Muscle of leg (tissue), 11 donors: ENCODE results near the gene FNDC3B. TPM values are rescaled to one million over a fixed set of nuclear protein-coding genes. Genes with fewer than 3 reads are reported as not detected.

ENCODE experiments used
- DNase-seq: peaks from one replicate; pipeline ENCODE4 v3.0.0; 2013
- H3K27ac ChIP-seq: one replicate; pipeline ENCODE4 v1.5.1; 2013; ENCODE audit warnings: mild to moderate bottlenecking, low read length, control low read depth
- H3K27me3 ChIP-seq: one replicate; pipeline ENCODE4 v1.6.1; 2013; ENCODE audit warnings: low read length; ENCODE audit not compliant: control insufficient read depth, insufficient read depth
- H3K36me3 ChIP-seq: one replicate; pipeline ENCODE4 v1.6.1; 2013; ENCODE audit warnings: low read length; ENCODE audit not compliant: control insufficient read depth, insufficient read depth
- H3K4me1 ChIP-seq: one replicate; pipeline ENCODE4 v1.6.1; 2013; ENCODE audit warnings: low read length; ENCODE audit not compliant: control insufficient read depth, insufficient read depth
- H3K4me3 ChIP-seq: one replicate; pipeline ENCODE4 v1.5.1; 2013; ENCODE audit warnings: low read length, control low read depth
- H3K9me3 ChIP-seq: replicated peaks from 2 replicates; pipeline ENCODE4 v1.6.1; 2013; ENCODE audit warnings: low read depth, low read length; ENCODE audit not compliant: control insufficient read depth
- WGBS: methylation state at CpG from one replicate; pipeline ENCODE4 v1.1.5; 2013; ENCODE audit warnings: missing lambda C conversion rate; ENCODE audit not compliant: insufficient coverage; 5-methylcytosine and 5-hydroxymethylcytosine counted together
- polyA plus RNA-seq, 8 donors: library from polyadenylated mRNA; unstranded; fragments of 120-200 nt; gene quantifications; one replicate each; pipeline versions ENCODE4 v1.2.1 to v1.2.3, GENCODE V29; 2013; ENCODE audit warnings: inconsistent platforms in 1 of 8, low replicate concordance in 1 of 8; ENCODE audit not compliant: insufficient read length in 8 of 8, insufficient read depth in 1 of 8
- total RNA-seq: library from RNA; stranded (reverse); fragments of 120-200 nt; gene quantifications from one replicate; pipeline ENCODE4 v1.2.4, GENCODE V29; 2013

FNDC3B gene
- total and polyA plus RNA-seq, 9 donors, result 35.1 to 98.8 (median 58.3) TPM

DNA sequence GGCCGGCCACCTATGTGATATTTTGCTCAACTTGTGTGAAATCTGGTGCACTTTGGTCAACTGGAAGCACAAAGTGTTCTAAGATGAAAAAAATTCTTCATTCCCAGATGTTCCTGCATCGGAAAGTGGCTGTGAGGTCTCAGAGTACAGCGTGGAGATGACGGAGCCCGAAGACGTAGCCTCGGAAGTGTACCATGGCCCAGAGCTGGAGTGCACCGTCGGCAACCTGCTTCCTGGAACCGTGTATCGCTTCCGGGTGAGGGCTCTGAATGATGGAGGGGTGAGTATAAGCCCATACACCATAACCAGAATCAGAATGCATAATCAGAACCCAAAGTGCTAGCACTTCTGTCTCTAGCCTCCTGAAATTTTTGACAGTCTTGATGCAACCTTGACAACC is 304.6 kb downstream of the FNDC3B start:
- Histone ChIP-seq H3K4me3 (no peak overlapping the region), H3K36me3 (peaks cover 58% of the 10 kb centered on the region), H3K27me3 (no peaks in the 10 kb centered on the region), H3K4me1 (no peaks in the 10 kb centered on the region), H3K9me3 (no peaks in the 10 kb centered on the region), H3K27ac (no peak overlapping the region)
- WGBS, result 96% methylated on average over 6 of the region's 12 CpGs
- no peak for DNase-seq

DNA sequence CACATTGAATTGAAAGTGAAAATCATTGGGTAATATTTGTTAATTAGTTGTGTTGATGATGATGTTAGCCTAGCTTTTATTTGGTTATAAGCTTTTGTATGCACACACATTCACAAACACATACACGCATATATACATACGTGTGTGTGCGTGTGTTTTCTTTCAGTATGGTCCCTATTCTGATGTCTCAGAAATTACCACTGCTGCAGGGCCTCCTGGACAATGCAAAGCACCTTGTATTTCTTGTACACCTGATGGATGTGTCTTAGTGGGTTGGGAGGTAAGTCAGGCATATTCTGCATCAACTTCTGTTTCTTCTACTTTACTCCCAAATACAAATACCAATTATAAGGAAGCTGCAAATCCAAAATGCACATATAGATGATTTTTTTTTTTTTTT is 306.8 kb downstream of the FNDC3B start:
- Histone ChIP-seq H3K36me3 (peaks cover 49% of the 10 kb centered on the region), H3K27ac (no peak overlapping the region), H3K27me3 (no peaks in the 10 kb centered on the region), H3K4me3 (no peak overlapping the region), H3K4me1 (no peaks in the 10 kb centered on the region), H3K9me3 (no peaks in the 10 kb centered on the region)
- DNase-seq, result no peak
- WGBS, result no CpG with 5 or more reads among the region's 3 CpGs

DNA sequence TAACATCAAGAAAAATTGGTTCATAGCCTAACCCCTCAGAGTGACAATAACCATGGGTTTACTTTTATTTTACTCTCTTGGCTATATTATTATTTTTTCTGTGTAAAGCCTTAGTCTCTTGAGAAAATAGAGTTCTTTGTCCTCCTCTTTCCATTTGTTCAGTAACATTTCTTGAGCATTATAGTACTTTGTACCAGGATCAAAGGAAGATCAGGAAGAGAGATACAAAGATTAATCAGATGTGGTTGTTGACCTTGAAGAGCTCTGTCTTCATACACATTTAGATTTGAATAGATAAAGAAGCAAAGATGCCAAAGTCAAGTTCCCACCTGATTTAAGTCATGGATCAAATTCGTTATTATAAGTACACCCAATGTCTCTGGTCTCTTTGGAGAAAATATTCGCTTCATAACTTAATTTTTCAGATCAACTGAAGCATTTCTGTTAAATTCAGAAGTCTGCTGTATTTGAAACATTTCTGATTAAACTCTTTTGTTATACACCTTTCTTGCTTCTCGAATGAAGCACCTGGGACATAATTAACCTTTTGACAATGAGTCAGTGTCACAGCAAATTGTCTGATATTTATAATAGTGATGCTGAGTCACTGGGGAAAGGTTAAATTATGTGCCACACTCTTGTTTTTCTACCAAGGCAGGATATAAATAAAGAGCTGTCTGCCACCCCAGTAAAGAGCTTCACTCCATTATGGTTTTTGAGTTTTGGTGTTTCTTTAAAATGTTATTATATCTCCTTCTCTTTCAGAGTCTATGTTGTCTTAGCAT is 308.7 kb downstream of the FNDC3B start:
- peaks cover 48% of the 10 kb centered on the region for H3K36me3 ChIP-seq
- no peak for DNase-seq
- no peak overlapping the region for H3K4me3 ChIP-seq
- H3K4me1 ChIP-seq, result no peaks in the 10 kb centered on the region
- H3K27ac ChIP-seq, result no peak overlapping the region
- no peaks in the 10 kb centered on the region for H3K27me3 ChIP-seq
- H3K9me3 ChIP-seq, result no peaks in the 10 kb centered on the region
- no CpG with 5 or more reads among the region's 3 CpGs for WGBS

DNA sequence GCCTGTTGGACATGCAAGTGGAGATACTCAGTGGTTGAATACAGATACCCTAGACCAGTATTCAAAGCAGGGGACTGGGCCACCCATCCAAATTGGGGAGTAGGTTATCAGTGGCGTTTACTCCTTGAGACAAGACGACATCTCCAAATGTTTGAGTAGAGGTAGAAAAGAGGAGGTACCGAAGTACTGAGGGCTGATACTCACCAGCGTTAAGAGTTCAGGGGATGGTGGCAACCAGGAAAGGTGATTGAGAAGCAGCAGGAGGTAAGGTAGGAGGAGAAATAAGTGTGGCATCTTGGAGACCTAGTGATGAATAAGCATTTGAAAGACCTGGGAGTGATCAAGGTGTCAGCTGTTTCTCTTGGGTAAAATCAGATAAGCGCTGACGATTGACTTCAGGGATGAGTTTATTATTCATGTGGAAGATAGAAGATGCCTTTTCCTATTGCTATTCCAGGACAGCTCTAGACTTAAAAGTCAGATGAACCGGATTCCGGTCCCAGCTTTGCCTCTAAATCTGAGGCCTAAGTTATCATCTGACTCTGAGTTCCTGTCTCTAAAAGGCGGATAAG is 312.6 kb downstream of the FNDC3B start:
- peaks cover 45% of the 10 kb centered on the region for H3K36me3 ChIP-seq
- H3K27me3 ChIP-seq, result no peaks in the 10 kb centered on the region
- 95% methylated on average over 6 of the region's 9 CpGs for WGBS
- no peaks in the 10 kb centered on the region for H3K4me1 ChIP-seq
- H3K4me3 ChIP-seq, result no peak overlapping the region
- H3K9me3 ChIP-seq, result no peaks in the 10 kb centered on the region
- no peak overlapping the region for H3K27ac ChIP-seq
- DNase-seq, result no peak

DNA sequence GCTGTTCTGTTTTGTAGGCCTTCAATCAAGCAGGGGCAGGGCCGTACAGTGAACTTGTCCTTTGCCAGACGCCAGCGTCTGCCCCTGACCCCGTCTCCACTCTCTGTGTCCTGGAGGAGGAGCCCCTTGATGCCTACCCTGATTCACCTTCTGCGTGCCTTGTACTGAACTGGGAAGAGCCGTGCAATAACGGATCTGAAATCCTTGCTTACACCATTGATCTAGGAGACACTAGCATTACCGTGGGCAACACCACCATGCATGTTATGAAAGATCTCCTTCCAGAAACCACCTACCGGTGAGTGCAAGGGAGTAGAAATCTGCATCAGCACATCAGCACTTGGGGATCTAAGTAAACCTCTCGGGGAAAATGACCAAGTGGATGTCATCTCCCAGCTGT is 313.4 kb downstream of the FNDC3B start:
- Histone ChIP-seq H3K4me1 (no peaks in the 10 kb centered on the region), H3K27ac (no peak overlapping the region), H3K36me3 (peaks cover 38% of the 10 kb centered on the region), H3K9me3 (no peaks in the 10 kb centered on the region), H3K27me3 (no peaks in the 10 kb centered on the region), H3K4me3 (no peak overlapping the region)
- DNase-seq, result no peak
- 98% methylated on average over 9 of the region's 10 CpGs for WGBS

DNA sequence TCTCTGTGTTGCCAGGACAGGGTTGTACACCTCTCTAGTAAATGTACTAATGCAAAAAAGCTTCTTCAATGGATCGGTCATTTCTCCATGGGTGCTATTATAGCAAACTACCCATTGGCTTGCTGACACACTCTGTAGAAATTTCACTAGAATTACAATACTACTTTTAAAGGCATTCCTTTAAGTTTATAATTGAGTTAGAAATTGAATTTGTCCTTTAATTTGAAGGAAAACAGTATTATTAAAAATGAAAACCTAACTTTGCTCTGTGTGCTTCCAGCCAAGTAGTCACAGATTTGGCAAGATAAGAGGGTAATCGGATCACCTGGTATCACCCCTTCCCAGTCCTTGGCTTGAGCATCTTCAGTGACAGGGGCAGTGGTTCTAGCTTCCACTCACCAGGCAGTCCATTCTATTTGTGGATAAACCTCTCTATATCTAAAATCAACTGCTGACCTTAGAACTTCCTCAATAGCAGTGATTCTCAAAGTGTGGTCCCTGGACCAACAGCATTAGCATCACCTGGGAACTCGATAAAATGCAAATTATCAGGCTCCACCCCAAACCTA is 315.6 kb downstream of the FNDC3B start:
- Histone ChIP-seq H3K36me3 (peaks cover 39% of the 10 kb centered on the region), H3K4me3 (no peak overlapping the region), H3K27me3 (no peaks in the 10 kb centered on the region), H3K27ac (no peak overlapping the region), H3K4me1 (no peaks in the 10 kb centered on the region), H3K9me3 (no peaks in the 10 kb centered on the region)
- 89% methylated on average over 1 of the region's 3 CpGs for WGBS
- no peak for DNase-seq

DNA sequence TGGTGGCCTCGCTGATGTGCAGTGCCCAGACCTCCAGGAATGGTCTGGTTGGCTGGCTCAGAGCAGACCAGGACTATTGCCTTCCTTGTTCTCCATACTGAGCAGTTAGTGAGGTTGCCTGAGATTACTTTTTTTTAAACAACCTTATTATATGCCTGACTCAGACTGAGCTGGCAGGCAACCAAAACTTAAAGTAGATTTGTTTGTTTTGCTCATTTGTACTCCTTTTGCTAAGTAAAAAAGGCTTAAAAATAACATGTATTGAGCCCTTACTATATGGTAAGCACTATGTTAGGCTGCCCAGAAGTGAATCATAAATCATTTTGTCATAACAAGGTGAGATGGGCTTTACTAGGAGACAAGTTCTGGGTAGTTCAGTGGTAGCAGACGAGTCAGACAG is 316.5 kb downstream of the FNDC3B start:
- H3K36me3 ChIP-seq, result peaks cover 37% of the 10 kb centered on the region
- H3K4me1 ChIP-seq, result no peaks in the 10 kb centered on the region
- peak; percentile 63 for DNase-seq
- no peaks in the 10 kb centered on the region for H3K9me3 ChIP-seq
- H3K27ac ChIP-seq, result no peak overlapping the region
- no CpG with 5 or more reads among the region's 2 CpGs for WGBS
- no peaks in the 10 kb centered on the region for H3K27me3 ChIP-seq
- no peak overlapping the region for H3K4me3 ChIP-seq

DNA sequence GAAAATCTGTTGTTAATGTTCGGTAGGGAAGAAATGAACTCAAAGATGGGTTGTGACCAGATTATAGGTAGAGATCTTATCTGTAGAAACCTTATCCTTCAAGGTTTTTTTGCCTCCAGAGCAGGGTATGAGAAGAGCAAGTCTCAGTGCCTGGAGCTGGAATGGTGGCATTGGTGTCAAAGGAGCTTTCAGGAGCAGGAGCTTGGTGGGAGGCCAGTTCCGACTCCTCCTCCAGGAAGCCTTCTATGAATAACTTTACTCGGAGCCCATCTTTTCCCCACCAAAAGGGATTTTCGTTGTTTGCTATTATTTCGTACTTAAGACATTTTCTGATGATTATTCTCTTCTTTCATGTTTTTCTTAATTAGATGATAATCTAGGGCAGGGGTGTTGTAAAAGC is 317.0 kb downstream of the FNDC3B start:
- H3K27me3 ChIP-seq, result no peaks in the 10 kb centered on the region
- no peak overlapping the region for H3K27ac ChIP-seq
- H3K9me3 ChIP-seq, result no peaks in the 10 kb centered on the region
- no peak for DNase-seq
- peaks cover 38% of the 10 kb centered on the region for H3K36me3 ChIP-seq
- H3K4me3 ChIP-seq, result no peak overlapping the region
- no peaks in the 10 kb centered on the region for H3K4me1 ChIP-seq
- WGBS, result 83% methylated on average over 1 of the region's 5 CpGs

DNA sequence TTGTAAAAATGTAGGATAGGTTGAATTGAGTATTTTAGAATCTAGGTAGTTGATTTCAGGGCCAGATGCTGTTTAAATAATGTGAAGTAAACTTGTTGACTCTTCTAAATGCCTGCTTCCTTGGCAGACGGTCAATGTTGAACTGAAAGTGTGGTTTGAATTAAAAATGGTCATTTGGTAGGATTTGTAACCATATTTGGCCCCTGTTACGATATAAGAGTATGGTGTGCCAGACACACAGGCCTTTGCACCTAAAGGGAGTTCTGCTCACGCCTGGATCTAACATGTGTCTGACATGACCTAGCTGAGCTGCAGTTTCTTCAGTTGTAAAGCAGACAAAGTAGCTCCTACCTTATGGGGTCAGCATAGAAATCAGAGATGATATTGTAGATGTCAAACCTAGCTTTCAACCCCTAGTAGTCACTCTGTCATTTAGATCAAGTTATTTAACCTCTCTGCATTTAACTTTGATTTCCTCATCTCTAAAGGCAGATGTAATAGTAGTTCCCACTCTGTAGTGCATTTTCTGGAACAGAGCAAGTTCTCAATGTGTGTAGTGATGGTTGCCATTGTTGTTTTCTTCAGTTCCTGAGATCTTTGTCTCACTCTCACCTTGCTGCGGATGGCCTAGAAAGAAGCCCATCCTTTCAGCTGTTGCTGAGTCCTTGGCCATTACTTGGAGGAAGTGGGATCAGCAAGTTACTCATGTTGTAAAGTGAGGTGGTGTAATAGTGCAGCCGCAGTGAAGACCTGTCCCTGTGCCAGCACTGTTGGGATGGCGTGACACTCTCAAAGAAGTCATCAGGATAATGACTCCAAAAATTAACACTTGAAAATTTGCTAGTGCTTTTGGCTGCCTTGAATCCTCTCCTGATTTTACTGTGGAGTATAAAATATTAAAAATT is 318.7 kb downstream of the FNDC3B start:
- Histone ChIP-seq H3K36me3 (peaks cover 38% of the 10 kb centered on the region), H3K27me3 (no peaks in the 10 kb centered on the region), H3K27ac (no peak overlapping the region), H3K9me3 (no peaks in the 10 kb centered on the region), H3K4me3 (no peak overlapping the region), H3K4me1 (no peaks in the 10 kb centered on the region)
- DNase-seq, result peak; percentile 40
- 31% methylated on average over 3 of the region's 6 CpGs for WGBS

DNA sequence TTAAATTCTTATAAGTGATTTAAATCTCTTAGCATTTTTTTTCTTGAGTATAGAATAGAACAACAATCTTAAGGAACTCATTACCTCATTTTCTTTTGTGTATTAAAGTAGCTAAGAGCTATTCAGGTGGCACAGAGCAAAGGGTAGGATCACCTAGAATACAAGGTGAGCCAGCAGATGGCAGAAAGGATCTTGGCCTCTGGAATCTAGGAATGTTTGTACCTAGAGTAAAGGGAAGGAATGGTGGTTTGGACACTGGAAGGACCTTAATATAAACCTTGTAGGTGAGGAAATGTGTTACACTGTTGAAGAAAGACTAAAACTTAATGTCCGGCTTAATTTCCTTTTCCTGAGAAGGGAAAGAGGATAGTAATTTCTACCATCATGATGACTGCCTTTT is 319.9 kb downstream of the FNDC3B start:
- Histone ChIP-seq H3K4me3 (no peak overlapping the region), H3K4me1 (no peaks in the 10 kb centered on the region), H3K27ac (no peak overlapping the region), H3K9me3 (no peaks in the 10 kb centered on the region), H3K27me3 (no peaks in the 10 kb centered on the region), H3K36me3 (peaks cover 42% of the 10 kb centered on the region)
- DNase-seq, result no peak
- no CpG with 5 or more reads among the region's 1 CpG for WGBS
